Retina (tissue), 1 donor: ENCODE measurements around the gene MTIF2.
"Not testable (repeated sequence)": the region's sequence is repeated elsewhere in the genome, so short reads cannot be mapped to it uniquely, and the experiment has no call there.

ENCODE experiments used
- DNase-seq: peaks from one replicate; pipeline ENCODE4 v3.0.0-alpha.2; 2016

The MTIF2 gene

DNA sequence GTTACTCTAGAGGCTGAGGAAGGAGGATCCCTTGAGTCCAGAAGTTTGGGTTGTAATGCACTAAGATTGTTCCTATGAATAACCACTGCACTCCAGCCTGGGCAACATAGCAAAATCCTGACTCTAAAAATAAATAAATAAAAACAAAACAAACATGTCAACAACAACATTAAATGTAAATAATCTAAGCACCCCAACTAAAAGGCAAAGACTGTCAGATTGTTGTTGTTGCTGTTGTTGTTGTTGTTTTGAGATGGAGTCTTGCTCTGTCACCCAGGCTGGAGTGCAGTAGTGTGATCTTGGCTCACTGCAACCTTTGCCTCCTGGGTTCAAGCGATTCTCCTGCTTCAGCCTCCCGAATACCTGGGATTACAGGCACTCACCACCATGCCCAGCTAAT, 77.1 kb downstream of the MTIF2 start:
- not testable (repeated sequence) for DNase-seq

DNA sequence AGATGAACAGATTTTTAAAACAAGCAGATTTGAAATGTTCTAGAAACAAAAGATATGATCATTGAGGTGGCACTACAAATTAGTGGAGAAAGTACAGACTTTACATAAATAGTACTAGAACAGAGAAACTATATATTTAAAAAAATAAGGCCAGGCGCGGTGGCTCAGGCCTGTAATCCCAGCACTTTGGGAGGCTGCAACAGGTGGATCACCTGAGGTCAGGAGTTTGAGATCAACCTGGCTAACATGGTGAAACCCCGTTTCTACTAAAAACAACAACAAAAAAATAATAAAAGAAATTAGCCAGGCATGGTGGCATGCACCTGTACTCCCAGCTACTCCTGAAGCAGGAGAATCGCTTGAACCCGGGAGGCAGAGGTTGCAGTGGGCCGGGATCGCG, 82.2 kb downstream of the MTIF2 start:
- DNase-seq, result not testable (repeated sequence)
